Left lung (tissue), 10 donors: Measurements from ENCODE around the gene PABPC3. TPM values are rescaled to one million over a fixed set of nuclear protein-coding genes. Genes with fewer than 3 reads are reported as not detected.
A peak's percentile ranks its signal among the peaks of the same experiment; 100 is the strongest.

ENCODE experiments used
- ATAC-seq: fragments of 200-7000 bp; cut with Tn5 transposase; one replicate; pipeline ENCODE4 v1.9.1; 2020; ENCODE audit warnings: moderate library complexity
- DNase-seq, 4 donors: peaks; one replicate each; pipeline ENCODE4 v3.0.0-alpha.2; 2013 to 2020
- H3K27ac ChIP-seq, 2 donors: fragments of 200-600 bp; sonication (generic) in 1 of 2; one replicate each; pipeline versions ENCODE4 v1.5.0 to v1.8.0; 2020 to 2021
- H3K27me3 ChIP-seq, 2 donors: fragments of 200-600 bp; sonication (generic) in 1 of 2; one replicate each; pipeline versions ENCODE4 v1.5.0 to v1.8.0; 2020 to 2021
- H3K36me3 ChIP-seq, 2 donors: fragments of 200-600 bp; sonication (generic) in 1 of 2; one replicate each; pipeline versions ENCODE4 v1.5.0 to v1.8.0; 2020 to 2021
- H3K4me1 ChIP-seq, 2 donors: fragments of 200-600 bp; one replicate each; pipeline ENCODE4 v1.8.0; 2021
- H3K4me3 ChIP-seq, 2 donors: fragments of 200-600 bp; sonication (generic) in 1 of 2; one replicate each; pipeline versions ENCODE4 v1.5.0 to v1.8.0; 2020 to 2021; ENCODE audit warnings: mild to moderate bottlenecking in 1 of 2
- H3K9me3 ChIP-seq, 2 donors: fragments of 200-600 bp; sonication (generic) in 1 of 2; one replicate each; pipeline versions ENCODE4 v1.5.0 to v1.8.0; 2020 to 2021
- CTCF ChIP-seq, 2 donors: fragments of 200-600 bp; sonication (generic) in 1 of 2; IDR thresholded peaks; one replicate each; pipeline versions ENCODE4 v1.5.0 to v1.8.0; 2021; ENCODE audit warnings: antibody characterized with exemption in 2 of 2
- intact Hi-C, 2 donors: fragments of 100-400 bp; cut with DNase I; formaldehyde crosslinking; loops; one replicate each; pipeline versions ENCODE4 v1.11.2 to v1.14.2; 2022
- polyA plus RNA-seq, 6 donors: library from polyadenylated mRNA; unstranded; fragments of 120-200 nt; gene quantifications; one replicate each; pipeline ENCODE4 v1.2.1, GENCODE V29; 2013; ENCODE audit not compliant: insufficient read length in 6 of 6
- total RNA-seq, 2 donors: library from RNA; stranded (reverse); fragmentation: NEBNext Ultra II Directional; extraction: Animal tissue kit (Norgen Biotek cat#: 25700); gene quantifications; one replicate each; pipeline ENCODE4 v1.2.1, GENCODE V29; 2021
- donor health status: DM: no; HTN: yes; CAD: no.
- donor health status: DM: no; HTN: no; CAD: no.

Gene PABPC3
- total and polyA plus RNA-seq, 8 donors = 0.13 to 2.0 (median 1.2) TPM

GRCh38 chr13:25067064-25067463 is 28.9 kb upstream of the PABPC3 start:
- no peak for ATAC-seq
- Histone ChIP-seq H3K4me3 (no peak overlapping the region), H3K4me1 (no peaks in the 10 kb centered on the region), H3K27me3 (peaks cover 0 to 47% of the 10 kb centered on the region in 2 donors), H3K27ac (no peak overlapping the region), H3K36me3 (no peaks in the 10 kb centered on the region), H3K9me3 (no peaks in the 10 kb centered on the region)
- no peak for DNase-seq
- intact Hi-C loops = no loop called here
- TF ChIP-seq CTCF (IDR thresholded peaks at IDR 0.05) = no peak

- Histone ChIP-seq H3K4me1 (no peaks in the 10 kb centered on the region), H3K9me3 (no peaks in the 10 kb centered on the region), H3K36me3 (no peaks in the 10 kb centered on the region), H3K27me3 (peaks cover 0 to 47% of the 10 kb centered on the region in 2 donors), H3K27ac (no peak overlapping the region), H3K4me3 (no peak overlapping the region)
- ATAC-seq (no peak), DNase-seq (no peak)
- TF ChIP-seq CTCF (IDR thresholded peaks at IDR 0.05) = no peak
- intact Hi-C loops = no loop called here
Measured at GRCh38 chr13:25068810-25069209, 27.1 kb upstream of the PABPC3 start.

- no peak for TF ChIP-seq CTCF (IDR thresholded peaks at IDR 0.05)
Measured at GRCh38 chr13:25069236-25069635, 26.7 kb upstream of the PABPC3 start.

GRCh38 chr13:25069911-25070310 is 26.0 kb upstream of the PABPC3 start:
- Histone ChIP-seq H3K9me3 (no peaks in the 10 kb centered on the region), H3K4me1 (no peaks in the 10 kb centered on the region), H3K4me3 (no peak overlapping the region), H3K36me3 (no peaks in the 10 kb centered on the region), H3K27me3 (peaks cover 0 to 47% of the 10 kb centered on the region in 2 donors), H3K27ac (no peak overlapping the region)
- no peak for TF ChIP-seq CTCF (IDR thresholded peaks at IDR 0.05)
- ATAC-seq (no peak), DNase-seq (no peak)
- intact Hi-C loops = no loop called here

More at GRCh38 chr13:25069236-25069635, 26.7 kb upstream of the PABPC3 start:
- ATAC-seq = no peak
- Histone ChIP-seq H3K4me3 (no peak overlapping the region), H3K27ac (no peak overlapping the region), H3K27me3 (peaks cover 0 to 47% of the 10 kb centered on the region in 2 donors), H3K4me1 (no peaks in the 10 kb centered on the region), H3K9me3 (no peaks in the 10 kb centered on the region), H3K36me3 (no peaks in the 10 kb centered on the region)
- peak in 1 of 4 donors; percentile 65 for DNase-seq
- intact Hi-C loops = no loop called here

GRCh38 chr13:25080773-25081172 is 15.2 kb upstream of the PABPC3 start:
- DNase-seq (no peak), ATAC-seq (no peak)
- Histone ChIP-seq H3K9me3 (no peaks in the 10 kb centered on the region), H3K27me3 (no peaks in the 10 kb centered on the region), H3K4me3 (no peak overlapping the region), H3K36me3 (no peaks in the 10 kb centered on the region), H3K4me1 (no peaks in the 10 kb centered on the region), H3K27ac (no peak overlapping the region)
- intact Hi-C loops = no loop called here
- TF ChIP-seq CTCF (IDR thresholded peaks at IDR 0.05) = no peak
